OCI-LY7 (cell line): Measurements from ENCODE around the gene IFNA14.

ENCODE experiments used
- EZH2phosphoT487 ChIP-seq: fragments of 200-600 bp; sonication (generic); IDR thresholded peaks from 2 replicates; pipeline ENCODE4 v1.6.1; 2018; ENCODE audit warnings: low read depth, borderline replicate concordance, mild to moderate bottlenecking, mixed run types, antibody characterized with exemption, low read length, moderate library complexity, mixed read lengths
- TF ChIP-seq, protein P1 (sequence below): fragments of 200-600 bp; sonication (generic); conservative IDR thresholded peaks from 2 replicates; pipeline ENCODE4 v1.5.1; 2014; ENCODE audit warnings: mild to moderate bottlenecking, antibody characterized with exemption, low read length, moderate library complexity, mixed read lengths

DNA sequence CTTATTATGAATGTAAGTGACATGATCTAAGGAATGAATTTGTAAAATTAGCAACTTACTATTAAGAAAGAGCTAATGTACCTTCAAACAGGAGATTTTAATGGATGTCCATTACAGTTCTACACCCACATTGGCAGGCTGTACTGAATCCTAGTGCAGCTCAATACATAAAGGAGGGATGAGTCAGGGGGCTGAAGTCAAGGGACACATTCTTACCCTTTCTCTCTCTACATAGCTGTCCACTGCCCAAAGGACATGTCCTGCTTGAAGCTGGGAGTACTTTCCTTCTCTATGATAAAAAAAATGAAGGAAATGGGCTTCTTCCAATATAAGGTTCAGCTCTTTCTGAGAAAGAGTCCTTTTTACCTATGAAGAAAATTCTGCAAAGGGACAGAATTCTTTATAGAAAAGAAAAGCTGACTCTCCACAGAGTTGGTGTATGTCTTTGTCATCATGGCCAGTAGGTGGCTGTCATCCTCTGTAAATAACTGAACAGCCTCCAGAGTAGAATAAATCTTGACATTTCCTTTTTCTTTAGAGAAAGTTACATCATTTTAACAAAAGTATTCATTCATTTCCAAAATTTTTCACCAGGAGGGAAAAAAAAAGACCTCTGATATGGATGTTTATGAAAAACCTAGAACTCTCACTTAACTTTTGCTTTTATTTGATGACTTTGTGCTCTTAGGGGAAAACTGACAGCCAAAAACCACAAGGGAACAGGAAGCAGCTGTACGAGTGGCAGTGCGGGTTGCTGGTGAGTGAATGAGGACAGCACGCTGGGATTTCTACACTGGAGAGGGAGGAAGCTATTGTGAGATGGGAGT lies 13.1 kb upstream of the IFNA14 start:
- TF ChIP-seq, protein P1, sequence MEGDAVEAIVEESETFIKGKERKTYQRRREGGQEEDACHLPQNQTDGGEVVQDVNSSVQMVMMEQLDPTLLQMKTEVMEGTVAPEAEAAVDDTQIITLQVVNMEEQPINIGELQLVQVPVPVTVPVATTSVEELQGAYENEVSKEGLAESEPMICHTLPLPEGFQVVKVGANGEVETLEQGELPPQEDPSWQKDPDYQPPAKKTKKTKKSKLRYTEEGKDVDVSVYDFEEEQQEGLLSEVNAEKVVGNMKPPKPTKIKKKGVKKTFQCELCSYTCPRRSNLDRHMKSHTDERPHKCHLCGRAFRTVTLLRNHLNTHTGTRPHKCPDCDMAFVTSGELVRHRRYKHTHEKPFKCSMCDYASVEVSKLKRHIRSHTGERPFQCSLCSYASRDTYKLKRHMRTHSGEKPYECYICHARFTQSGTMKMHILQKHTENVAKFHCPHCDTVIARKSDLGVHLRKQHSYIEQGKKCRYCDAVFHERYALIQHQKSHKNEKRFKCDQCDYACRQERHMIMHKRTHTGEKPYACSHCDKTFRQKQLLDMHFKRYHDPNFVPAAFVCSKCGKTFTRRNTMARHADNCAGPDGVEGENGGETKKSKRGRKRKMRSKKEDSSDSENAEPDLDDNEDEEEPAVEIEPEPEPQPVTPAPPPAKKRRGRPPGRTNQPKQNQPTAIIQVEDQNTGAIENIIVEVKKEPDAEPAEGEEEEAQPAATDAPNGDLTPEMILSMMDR: peak; percentile 78
- no peak for TF ChIP-seq EZH2phosphoT487
